GM12878 (cell line): ENCODE results near the gene GBX1. TPM values are rescaled to one million over a fixed set of nuclear protein-coding genes. Genes with fewer than 3 reads are reported as not detected.

Source experiments
- ATAC-seq: fragments of 200-7000 bp; cut with Tn5 transposase; 3 replicates; pipeline ENCODE4 v1.9.1; 2020; ENCODE audit warnings: mild to moderate bottlenecking, moderate library complexity
- BruUV-seq: library from RNA; stranded (reverse); fragments of 400-500 nt; replicated peaks from 2 replicates; lab custom pipeline; 2021; lab: Mats Ljungman, UMichigan
- CTCF ChIA-PET: fragments of 300-600 bp; sonication (Branson Sonifier 250); formaldehyde crosslinking; extraction: SDS; loops from one replicate; lab custom pipeline; 2021; ENCODE audit warnings: inconsistent platforms; lab: Yijun Ruan, JAX
- POLR2A ChIA-PET: fragments of 350-600 bp; formaldehyde crosslinking; extraction: SDS; loops from one replicate; lab custom pipeline; 2021; ENCODE audit warnings: inconsistent platforms; lab: Charles Lee
- RAD21 ChIA-PET: fragments of 300-600 bp; sonication (Branson Sonifier 250); formaldehyde crosslinking; loops from one replicate; lab custom pipeline; 2023; ENCODE audit warnings: antibody characterized with exemption; ENCODE audit not compliant: unreplicated experiment; lab: Charles Lee
- SMC1A ChIA-PET: fragments of 300-600 bp; sonication (Branson Sonifier 250); formaldehyde crosslinking; loops from one replicate; lab custom pipeline; 2023; ENCODE audit not compliant: unreplicated experiment, uncharacterized antibody; lab: Charles Lee
- DNase-seq: peaks from one replicate; pipeline ENCODE4 v3.0.0-alpha.2; 2011; ENCODE audit warnings: low read depth, low spot score
- FAIRE-seq: peaks from 3 replicates; lab custom pipeline; 2011; peaks lifted over from hg19 to GRCh38; lab: Jason Lieb, UNC
- H2AFZ ChIP-seq: 2 replicates; pipeline ENCODE4 v1.6.0; 2011; ENCODE audit warnings: low read depth, low read length, control low read depth; ENCODE audit not compliant: control insufficient read depth
- H3K27ac ChIP-seq: 2 replicates; pipeline ENCODE4 v1.5.1; 2011; ENCODE audit warnings: control low read depth; ENCODE audit not compliant: control insufficient read depth, insufficient read depth
- H3K27me3 ChIP-seq, 2 experiments: replicated peaks in 1 of 2; 2 replicates each; pipeline versions ENCODE4 v1.6.0 to v1.6.1; 2011; ENCODE audit warnings: low read length in 1 of 2; ENCODE audit not compliant: control insufficient read depth in 2 of 2, insufficient read depth in 2 of 2
- H3K36me3 ChIP-seq, 2 experiments: 2 replicates each; pipeline ENCODE4 v1.5.1; 2011; ENCODE audit warnings: low read length in 1 of 2; ENCODE audit not compliant: control insufficient read depth in 2 of 2, insufficient read depth in 2 of 2
- H3K4me1 ChIP-seq: 2 replicates; pipeline ENCODE4 v1.6.1; 2011; ENCODE audit warnings: mild to moderate bottlenecking, low read length, moderate library complexity, mixed read lengths; ENCODE audit not compliant: control insufficient read depth, insufficient read depth
- H3K4me2 ChIP-seq: 2 replicates; pipeline ENCODE4 v1.6.0; 2011; ENCODE audit warnings: control low read depth; ENCODE audit not compliant: control insufficient read depth, insufficient read depth
- H3K4me3 ChIP-seq: fragments of 200-600 bp; sonication (generic); 2 replicates; pipeline ENCODE4 v1.5.1; 2016
- H3K79me2 ChIP-seq: 2 replicates; pipeline ENCODE4 v1.6.0; 2011; ENCODE audit warnings: low read length; ENCODE audit not compliant: control insufficient read depth, insufficient read depth
- H3K9ac ChIP-seq: 2 replicates; pipeline ENCODE4 v1.8.0; 2011; ENCODE audit warnings: low read length, control low read depth, mixed read lengths; ENCODE audit not compliant: control insufficient read depth, insufficient read depth
- H3K9me3 ChIP-seq: replicated peaks from 3 replicates; pipeline ENCODE4 v1.5.1; 2011; ENCODE audit warnings: mild to moderate bottlenecking, low read length; ENCODE audit not compliant: control insufficient read depth, insufficient read depth
- H4K20me1 ChIP-seq: 2 replicates; pipeline ENCODE4 v1.6.0; 2011; ENCODE audit not compliant: control insufficient read depth, insufficient read depth
- GABPA ChIP-seq: IDR thresholded peaks from 2 replicates; pipeline ENCODE4 v1.6.1; 2014; ENCODE audit warnings: antibody characterized with exemption, low read depth, mild to moderate bottlenecking, inconsistent platforms
- IKZF2 ChIP-seq, 2 experiments: fragments of 450-650 bp; IDR thresholded peaks; 2 replicates each; pipeline ENCODE4 v1.6.1; 2017; ENCODE audit warnings: mild to moderate bottlenecking in 2 of 2, moderate library complexity in 2 of 2
- IRF3 ChIP-seq: fragments of 450-650 bp; IDR thresholded peaks from 2 replicates; pipeline ENCODE4 v1.6.1; 2014; ENCODE audit warnings: mild to moderate bottlenecking
- IRF4 ChIP-seq: IDR thresholded peaks from 2 replicates; pipeline ENCODE4 v1.6.1; 2011; ENCODE audit warnings: low read depth, low read length
- PRDM15 ChIP-seq: fragments of 450-650 bp; formaldehyde crosslinking; IDR thresholded peaks from 2 replicates; pipeline ENCODE4 v1.4.0; 2020; ENCODE audit warnings: mild to moderate bottlenecking, moderate library complexity
- RCOR1 ChIP-seq: conservative IDR thresholded peaks from 2 replicates; pipeline ENCODE4 v1.6.1; 2012; ENCODE audit warnings: low read depth, low read length, improper control_type of control experiment
- RFX5 ChIP-seq: IDR thresholded peaks from 2 replicates; pipeline ENCODE4 v1.6.1; 2011; ENCODE audit warnings: low read depth, low read length, improper control_type of control experiment
- SKIL ChIP-seq: fragments of 450-650 bp; IDR thresholded peaks from 2 replicates; pipeline ENCODE4 v1.6.1; 2017; ENCODE audit warnings: mild to moderate bottlenecking, low read depth, inconsistent platforms; ENCODE audit not compliant: poor library complexity, severe bottlenecking
- TBL1XR1 ChIP-seq: IDR thresholded peaks from 2 replicates; pipeline ENCODE4 v1.6.1; 2012; ENCODE audit warnings: low read depth, low read length, improper control_type of control experiment
- TCF3 ChIP-seq: IDR thresholded peaks from 2 replicates; pipeline ENCODE4 v1.6.1; 2012; ENCODE audit warnings: low read depth, mild to moderate bottlenecking, low read length, borderline replicate concordance; ENCODE audit not compliant: insufficient read depth
- ZNF274 ChIP-seq: IDR thresholded peaks from one replicate; pipeline ENCODE4 v1.8.0; 2011; ENCODE audit not compliant: insufficient read length, insufficient read depth
- WGBS: methylation state at CpG from one replicate; pipeline ENCODE4 v1.1.6; 2016; ENCODE audit warnings: low lambda C conversion rate; ENCODE audit not compliant: insufficient replicate concordance, insufficient coverage; ENCODE audit errors: missing lambda C conversion rate; 5-methylcytosine and 5-hydroxymethylcytosine counted together
- in situ Hi-C: fragments of 300-500 bp; cut with MboI; formaldehyde crosslinking; loops from 9 replicates; pipeline ENCODE4 v1.14.3; 2018; ENCODE audit warnings: mixed read lengths
- intact Hi-C: fragments of 100-400 bp; cut with micrococcal nuclease; formaldehyde crosslinking; loops from one replicate; pipeline ENCODE4 v1.14.2; 2022; ENCODE audit not compliant: unreplicated experiment
- polyA plus RNA-seq, 11 experiments: library from polyadenylated mRNA; depleted of rRNA in 4 of 11; unstranded in 6 of 11; stranded (reverse) in 5 of 11; fragments of >200 nt; fragmentation: Nextera tagmentation in 4 of 11; fragmentation: Illumina TruSeq in 1 of 11; extraction: Ambion mirVana in 4 of 11; extraction: Trizol in 1 of 11; gene quantifications; 1 replicate in 1 of 11; 2 replicates in 10 of 11; pipeline versions ENCODE4 v1.2.1 to v1.2.3, GENCODE V29; 2011 to 2016; ENCODE audit warnings: inconsistent platforms in 2 of 11, missing spikeins in 2 of 11, low read depth in 1 of 11
- total RNA-seq, 4 experiments: library from RNA; depleted of rRNA in 3 of 4; stranded (reverse); fragments of >200 nt in 3 of 4; fragmentation: Illumina TruSeq in 1 of 4; extraction: Trizol in 1 of 4; gene quantifications; 2 replicates each; pipeline versions ENCODE4 v1.2.1 to v1.2.3, GENCODE V29; 2013 to 2021

Gene GBX1
- total and polyA plus RNA-seq, 10 of the 15 experiments (the other 5 are each of a cell fraction or from before 2014, with no cell fraction given), result not detected

GRCh38 chr7:151192002-151192539, 24.6 kb upstream of the GBX1 start:
- TF ChIP-seq TBL1XR1 (no peak), IRF3 (no peak)
- CTCF ChIA-PET, result no interaction called here
- DNase-seq (no peak), ATAC-seq (no peak), FAIRE-seq (no peak)
- Histone ChIP-seq H3K79me2 (no peaks in the 10 kb centered on the region), H3K4me1 (peaks cover 7% of the 10 kb centered on the region), H3K36me3 (no peaks in the 10 kb centered on the region), H3K4me3 (no peak overlapping the region), H3K9ac (no peak overlapping the region), H4K20me1 (no peaks in the 10 kb centered on the region), H3K9me3 (no peaks in the 10 kb centered on the region), H2AFZ (no peak overlapping the region), H3K4me2 (no peak overlapping the region), H3K27ac (no peak overlapping the region), H3K27me3 (peaks cover 0 to 6% of the 10 kb centered on the region in 2 experiments; a peak in 1 of 4 replicates)
- POLR2A ChIA-PET, result no interaction called here
- intact Hi-C loops (no loop called here), in situ Hi-C loops (no loop called here)
- SMC1A ChIA-PET, result no interaction called here
- RAD21 ChIA-PET, result no interaction called here
- WGBS, result 54% methylated on average over 22 of the region's 23 CpGs
- BruUV-seq, result no TSS peak

- 28% methylated on average over 12 of the region's 12 CpGs for WGBS
- CTCF ChIA-PET, result no interaction called here
- no peak for FAIRE-seq
- H2AFZ ChIP-seq, result no peak overlapping the region
- ATAC-seq, result no peak
- BruUV-seq, result no TSS peak
- POLR2A ChIA-PET, result no interaction called here
- peaks cover 0 to 6% of the 10 kb centered on the region in 2 experiments; a peak in 1 of 4 replicates for H3K27me3 ChIP-seq
- no peak overlapping the region for H3K27ac ChIP-seq
- H3K36me3 ChIP-seq, result no peaks in the 10 kb centered on the region
- intact Hi-C loops, result no loop called here
- H3K4me3 ChIP-seq, result no peak overlapping the region
- H3K79me2 ChIP-seq, result no peaks in the 10 kb centered on the region
- SMC1A ChIA-PET, result no interaction called here
- no peaks in the 10 kb centered on the region for H3K9me3 ChIP-seq
- H4K20me1 ChIP-seq, result no peaks in the 10 kb centered on the region
- H3K4me1 ChIP-seq, result peaks cover 7% of the 10 kb centered on the region
- RAD21 ChIA-PET, result no interaction called here
- DNase-seq, result no peak
- no peak overlapping the region for H3K4me2 ChIP-seq
- in situ Hi-C loops, result no loop called here
- H3K9ac ChIP-seq, result no peak overlapping the region
- TF ChIP-seq PRDM15 (CRISPR knock-in tag), result no peak
- no peak for TF ChIP-seq IRF4
- TF ChIP-seq ZNF274, result no peak
- TF ChIP-seq TCF3, result no peak
- TF ChIP-seq RFX5, result no peak
- no peak for TF ChIP-seq SKIL
- no peak for TF ChIP-seq RCOR1
- no peak for TF ChIP-seq IKZF2 (IDR thresholded peaks at IDR 0.05)
- TF ChIP-seq GABPA, result no peak
These were observed 24.1 kb upstream of the GBX1 start for GRCh38 chr7:151191544-151191943.
